Activated T-cell treated with anti-CD3 and anti-CD28 coated beads, Interleukin-2, amount 50 U/mL, for 24 hours (primary cell): ENCODE measurements around the gene ABCA13.

ENCODE experiments used
- DNase-seq: peaks from one replicate; pipeline ENCODE4 v3.0.0-alpha.2; 2020
- H3K27ac Mint-ChIP-seq: 2 replicates; pipeline ENCODE4 v1.8.0; 2020; ENCODE audit warnings: mild to moderate bottlenecking, mixed read lengths
- H3K27me3 Mint-ChIP-seq: 2 replicates; pipeline ENCODE4 v1.8.0; 2020; ENCODE audit warnings: mixed read lengths
- H3K36me3 Mint-ChIP-seq: 2 replicates; pipeline ENCODE4 v1.8.0; 2020; ENCODE audit warnings: low read depth, mixed read lengths
- H3K4me1 Mint-ChIP-seq: 2 replicates; pipeline ENCODE4 v1.8.0; 2020; ENCODE audit warnings: low read depth, mixed read lengths
- H3K4me3 Mint-ChIP-seq: 2 replicates; pipeline ENCODE4 v1.8.0; 2020; ENCODE audit warnings: mild to moderate bottlenecking, moderate library complexity, mixed read lengths
- H3K9me3 Mint-ChIP-seq: 2 replicates; pipeline ENCODE4 v1.8.0; 2020; ENCODE audit warnings: mixed read lengths

Gene ABCA13

GRCh38 chr7:48617508-48617907, 446.2 kb downstream of the ABCA13 start:
- Mint-ChIP-seq H3K36me3 (no peaks in the 10 kb centered on the region), H3K4me1 (no peaks in the 10 kb centered on the region), H3K4me3 (no peak overlapping the region), H3K27ac (no peak overlapping the region), H3K9me3 (no peaks in the 10 kb centered on the region), H3K27me3 (no peaks in the 10 kb centered on the region)
- DNase-seq: no peak

- no peaks in the 10 kb centered on the region for H3K9me3 Mint-ChIP-seq
- no peaks in the 10 kb centered on the region for H3K4me1 Mint-ChIP-seq
These were observed 446.7 kb downstream of the ABCA13 start for GRCh38 chr7:48617993-48618392.

GRCh38 chr7:48621076-48621475, 449.8 kb downstream of the ABCA13 start:
- Mint-ChIP-seq H3K36me3 (no peaks in the 10 kb centered on the region), H3K9me3 (no peaks in the 10 kb centered on the region), H3K4me3 (no peak overlapping the region), H3K4me1 (no peaks in the 10 kb centered on the region), H3K27ac (no peak overlapping the region), H3K27me3 (no peaks in the 10 kb centered on the region)
- DNase-seq: no peak

More at GRCh38 chr7:48617993-48618392, 446.7 kb downstream of the ABCA13 start:
- no peak overlapping the region for H3K4me3 Mint-ChIP-seq
- H3K27me3 Mint-ChIP-seq: no peaks in the 10 kb centered on the region
- DNase-seq: no peak
- H3K27ac Mint-ChIP-seq: no peak overlapping the region
- no peaks in the 10 kb centered on the region for H3K36me3 Mint-ChIP-seq

- H3K36me3 Mint-ChIP-seq: no peaks in the 10 kb centered on the region
- no peak for DNase-seq
- no peaks in the 10 kb centered on the region for H3K27me3 Mint-ChIP-seq
- H3K27ac Mint-ChIP-seq: no peak overlapping the region
- no peaks in the 10 kb centered on the region for H3K4me1 Mint-ChIP-seq
- H3K4me3 Mint-ChIP-seq: no peak overlapping the region
- peaks cover 4% of the 10 kb centered on the region for H3K9me3 Mint-ChIP-seq
These were observed 455.9 kb downstream of the ABCA13 start for GRCh38 chr7:48627164-48627563.

- H3K27ac Mint-ChIP-seq: no peak overlapping the region
- H3K36me3 Mint-ChIP-seq: no peaks in the 10 kb centered on the region
- H3K4me1 Mint-ChIP-seq: no peaks in the 10 kb centered on the region
- no peak for DNase-seq
- H3K27me3 Mint-ChIP-seq: no peaks in the 10 kb centered on the region
- peaks cover 4% of the 10 kb centered on the region for H3K9me3 Mint-ChIP-seq
- no peak overlapping the region for H3K4me3 Mint-ChIP-seq
These were observed 457.6 kb downstream of the ABCA13 start for GRCh38 chr7:48628793-48629349.

- Mint-ChIP-seq H3K27me3 (no peaks in the 10 kb centered on the region), H3K4me1 (no peaks in the 10 kb centered on the region), H3K9me3 (peaks cover 4% of the 10 kb centered on the region), H3K4me3 (no peak overlapping the region), H3K27ac (no peak overlapping the region), H3K36me3 (no peaks in the 10 kb centered on the region)
- no peak for DNase-seq
These were observed 462.9 kb downstream of the ABCA13 start for GRCh38 chr7:48634116-48634632.

- no peak overlapping the region for H3K27ac Mint-ChIP-seq
- no peaks in the 10 kb centered on the region for H3K36me3 Mint-ChIP-seq
These were observed 464.5 kb downstream of the ABCA13 start for GRCh38 chr7:48635796-48636195.

GRCh38 chr7:48636391-48637015, 465.2 kb downstream of the ABCA13 start:
- H3K27me3 Mint-ChIP-seq: no peaks in the 10 kb centered on the region
- peaks cover 2% of the 10 kb centered on the region for H3K9me3 Mint-ChIP-seq

More at GRCh38 chr7:48635796-48636195, 464.5 kb downstream of the ABCA13 start:
- peaks cover 2% of the 10 kb centered on the region for H3K9me3 Mint-ChIP-seq
- H3K27me3 Mint-ChIP-seq: no peaks in the 10 kb centered on the region
- no peak overlapping the region for H3K4me3 Mint-ChIP-seq
- DNase-seq: no peak
- H3K4me1 Mint-ChIP-seq: no peaks in the 10 kb centered on the region

GRCh38 chr7:48637382-48637781, 466.1 kb downstream of the ABCA13 start:
- Mint-ChIP-seq H3K4me1 (no peaks in the 10 kb centered on the region), H3K27me3 (no peaks in the 10 kb centered on the region), H3K9me3 (no peaks in the 10 kb centered on the region), H3K27ac (no peak overlapping the region), H3K36me3 (no peaks in the 10 kb centered on the region), H3K4me3 (no peak overlapping the region)
- DNase-seq: no peak

More at GRCh38 chr7:48636391-48637015, 465.2 kb downstream of the ABCA13 start:
- no peak overlapping the region for H3K27ac Mint-ChIP-seq
- no peaks in the 10 kb centered on the region for H3K4me1 Mint-ChIP-seq
- no peak for DNase-seq
- no peak overlapping the region for H3K4me3 Mint-ChIP-seq
- no peaks in the 10 kb centered on the region for H3K36me3 Mint-ChIP-seq

- Mint-ChIP-seq H3K9me3 (no peaks in the 10 kb centered on the region), H3K27me3 (no peaks in the 10 kb centered on the region), H3K4me1 (no peaks in the 10 kb centered on the region), H3K36me3 (no peaks in the 10 kb centered on the region), H3K27ac (no peak overlapping the region), H3K4me3 (no peak overlapping the region)
- no peak for DNase-seq
These were observed 466.8 kb downstream of the ABCA13 start for GRCh38 chr7:48638041-48638440.

GRCh38 chr7:48643431-48644013, 472.3 kb downstream of the ABCA13 start:
- Mint-ChIP-seq H3K27ac (no peak overlapping the region), H3K27me3 (no peaks in the 10 kb centered on the region), H3K4me3 (no peak overlapping the region), H3K9me3 (no peaks in the 10 kb centered on the region), H3K4me1 (no peaks in the 10 kb centered on the region), H3K36me3 (no peaks in the 10 kb centered on the region)
- no peak for DNase-seq

- Mint-ChIP-seq H3K4me1 (no peaks in the 10 kb centered on the region), H3K27me3 (no peaks in the 10 kb centered on the region), H3K27ac (no peak overlapping the region), H3K36me3 (no peaks in the 10 kb centered on the region), H3K4me3 (no peak overlapping the region), H3K9me3 (peaks cover 4% of the 10 kb centered on the region)
- no peak for DNase-seq
These were observed 486.9 kb downstream of the ABCA13 start for GRCh38 chr7:48658138-48658537.

- Mint-ChIP-seq H3K27me3 (no peaks in the 10 kb centered on the region), H3K27ac (no peak overlapping the region), H3K9me3 (peaks cover 2% of the 10 kb centered on the region), H3K4me1 (no peaks in the 10 kb centered on the region), H3K36me3 (no peaks in the 10 kb centered on the region), H3K4me3 (no peak overlapping the region)
- no peak for DNase-seq
These were observed 489.1 kb downstream of the ABCA13 start for GRCh38 chr7:48660306-48660870.

- no peak overlapping the region for H3K4me3 Mint-ChIP-seq
- no peak overlapping the region for H3K27ac Mint-ChIP-seq
- no peaks in the 10 kb centered on the region for H3K36me3 Mint-ChIP-seq
- no peaks in the 10 kb centered on the region for H3K27me3 Mint-ChIP-seq
- peaks cover 2% of the 10 kb centered on the region for H3K9me3 Mint-ChIP-seq
- H3K4me1 Mint-ChIP-seq: no peaks in the 10 kb centered on the region
- no peak for DNase-seq
These were observed 493.0 kb downstream of the ABCA13 start for GRCh38 chr7:48664241-48664640.
